GM21528 (cell line): ENCODE results near the gene MMP24.

Source experiments
- ATAC-seq: cut with Tn5 transposase; IDR thresholded peaks from one replicate; pipeline ENCODE4 v1.9.1; 2021; ENCODE audit warnings: mild to moderate bottlenecking, moderate library complexity; ENCODE audit not compliant: unreplicated experiment, low FRiP score

Gene MMP24

DNA sequence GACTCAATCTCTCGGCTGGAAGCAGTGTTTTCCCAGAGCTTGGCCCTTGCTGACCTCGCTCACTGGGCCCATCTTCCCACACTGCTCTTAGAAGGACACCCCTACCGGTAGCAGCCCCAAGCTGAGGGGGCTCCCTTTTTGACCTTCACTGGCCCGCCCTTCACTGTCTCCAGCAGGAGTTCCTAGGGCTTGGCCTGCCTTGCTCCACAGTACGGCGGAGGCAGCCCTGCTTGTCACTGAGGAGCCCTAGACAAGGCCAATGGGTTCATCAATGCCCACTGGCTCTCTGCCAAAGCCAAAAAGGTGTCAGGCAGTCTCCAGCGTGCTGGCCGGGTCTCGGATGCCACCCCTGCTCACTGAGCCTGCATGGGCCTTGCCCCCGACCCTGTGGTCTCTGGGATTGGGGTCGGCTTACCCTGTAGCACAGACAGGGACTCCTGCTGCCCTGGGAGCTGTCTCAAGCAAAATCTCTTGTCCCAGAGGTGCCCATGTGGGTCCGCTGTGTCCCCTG lies 49.3 kb downstream of the MMP24 start:
- ATAC-seq = no peak

DNA sequence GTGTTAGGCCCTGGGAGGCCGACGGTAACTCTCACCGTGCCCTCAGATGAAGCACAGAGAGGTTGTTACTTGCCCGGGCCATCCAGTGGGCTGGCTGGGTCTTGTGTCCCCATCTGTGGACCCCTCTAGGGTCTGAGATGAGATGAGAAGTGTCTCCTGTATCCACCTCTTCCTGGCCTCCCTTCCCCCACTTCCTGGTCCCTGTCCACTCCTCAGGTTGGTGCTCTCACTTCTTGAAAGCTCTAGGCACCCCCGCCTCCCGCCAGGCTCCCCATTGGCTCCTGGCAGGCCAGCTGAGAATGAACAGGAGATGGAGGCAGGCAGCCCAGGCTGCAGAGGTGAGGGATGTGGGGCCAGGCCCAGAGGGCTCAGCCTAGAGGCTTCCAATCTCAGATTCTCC lies 49.9 kb downstream of the MMP24 start:
- no peak for ATAC-seq

DNA sequence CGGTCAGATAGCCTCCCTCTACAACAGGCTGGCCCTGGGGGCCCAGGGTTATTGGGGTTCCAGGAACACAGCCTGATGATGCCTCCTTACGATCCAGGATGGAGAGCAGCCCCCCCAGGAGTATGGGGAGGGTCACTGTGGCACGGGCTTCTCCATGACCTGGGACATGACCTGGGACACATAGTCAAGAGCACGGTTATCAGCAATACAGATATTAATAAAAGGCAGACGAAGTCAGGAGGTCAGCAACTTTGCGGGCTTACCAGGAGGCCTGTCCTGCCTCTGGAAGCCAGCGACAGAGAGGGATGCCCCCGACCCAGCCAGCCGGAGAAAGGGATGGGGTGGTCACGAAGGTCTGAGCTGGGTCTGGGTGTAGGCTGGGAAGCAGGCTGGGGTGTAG lies 50.6 kb downstream of the MMP24 start:
- ATAC-seq = peak; percentile 11

DNA sequence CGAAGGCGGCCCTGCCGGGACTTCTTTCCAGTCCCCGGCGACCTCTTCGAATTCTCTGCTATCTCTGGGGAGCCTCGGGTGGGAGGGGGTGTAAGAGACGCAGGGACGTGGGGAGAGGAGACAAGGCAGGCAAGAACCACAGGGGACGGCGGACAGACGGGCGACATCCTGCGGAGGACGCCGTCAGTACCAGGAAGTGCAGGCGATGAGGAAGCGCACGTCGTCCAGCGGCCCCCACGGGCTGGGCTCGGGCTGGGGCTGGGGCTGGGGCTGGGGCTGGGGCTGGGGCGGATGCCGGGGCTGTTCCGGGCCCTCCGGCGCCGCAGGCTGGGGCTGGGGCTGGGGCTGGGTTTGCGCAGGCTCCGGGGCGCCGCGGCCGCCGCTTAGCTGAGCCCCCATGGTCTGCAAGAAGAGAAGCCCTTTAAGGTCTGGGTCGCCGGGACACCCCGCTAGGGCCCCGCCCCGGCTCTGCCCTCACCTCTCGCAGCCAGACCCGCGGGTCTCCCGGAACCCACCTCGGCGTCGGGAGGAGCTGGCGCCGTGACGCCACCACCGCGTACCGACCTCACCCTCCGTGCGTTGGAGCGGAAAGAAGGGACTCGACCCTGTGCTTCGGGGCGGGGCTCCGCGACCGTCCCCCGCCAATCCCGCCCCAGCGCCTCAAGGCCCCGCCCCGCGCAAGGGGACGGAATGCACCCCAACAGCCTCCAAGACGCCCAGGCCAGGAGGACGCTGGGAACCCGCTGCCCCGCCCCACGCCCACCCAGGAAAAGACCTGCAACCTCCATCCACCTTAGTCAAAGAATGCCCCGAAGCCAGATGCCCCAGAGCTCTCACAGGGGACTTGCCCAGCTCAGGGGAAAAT lies 51.3 kb downstream of the MMP24 start, which contains the start of gene MMP24OS:
Gene MMP24OS (minus strand): TSS at position 592 of the 865 bp plus-strand sequence. CDS start 193 bp downstream, at position 399.
- ATAC-seq = peak; percentile 72

DNA sequence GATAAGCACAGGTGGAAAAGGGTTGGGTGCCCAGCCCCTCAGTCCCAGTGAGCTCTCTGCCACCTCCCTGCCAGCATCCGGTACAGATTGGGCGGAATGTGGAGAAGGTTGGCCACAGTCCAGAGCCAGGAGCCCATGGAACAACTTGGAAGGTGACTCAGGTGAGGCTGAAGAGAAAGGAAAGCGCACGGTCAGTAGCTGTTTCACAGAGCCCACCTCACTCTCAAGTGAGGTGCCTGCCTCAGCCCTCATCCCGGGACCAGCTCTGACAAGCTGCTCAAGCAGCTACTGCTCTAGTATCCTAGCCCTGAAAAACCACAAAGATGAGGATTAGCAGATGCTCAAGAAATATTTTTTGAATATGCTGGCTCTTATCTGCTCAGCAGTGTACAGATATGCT lies 52.5 kb downstream of the MMP24 start:
- ATAC-seq = no peak

DNA sequence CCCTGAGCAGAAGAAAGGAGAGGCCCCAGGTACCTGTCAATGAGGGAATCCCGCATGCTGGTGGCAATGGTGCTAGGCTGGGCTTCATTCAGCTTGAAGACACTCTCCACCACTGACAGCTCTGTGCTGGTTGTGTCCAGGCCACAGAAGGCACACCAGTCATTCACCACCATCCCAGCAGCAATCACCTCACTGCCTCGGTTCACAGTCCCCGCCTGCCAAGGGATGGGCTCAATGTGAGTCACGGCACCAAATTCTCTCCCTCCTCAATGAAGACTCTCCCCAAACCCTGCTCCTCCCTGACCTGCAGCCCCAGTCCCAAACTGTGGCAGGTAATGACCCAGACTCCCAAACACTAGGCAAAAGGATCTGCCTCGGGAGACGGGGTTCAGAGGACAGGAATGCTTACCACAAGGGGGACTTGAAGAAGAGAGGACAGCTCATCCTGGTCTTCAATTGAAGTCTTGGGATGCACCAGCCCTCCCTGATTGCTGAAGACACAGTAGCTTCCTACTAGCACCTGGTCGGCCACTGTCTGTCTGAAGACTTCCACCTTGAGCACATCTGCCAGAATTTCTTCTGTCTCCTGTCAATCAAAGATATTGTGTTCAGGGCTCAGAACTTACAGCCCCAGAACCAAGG lies 53.2 kb downstream of the MMP24 start:
- ATAC-seq = no peak

DNA sequence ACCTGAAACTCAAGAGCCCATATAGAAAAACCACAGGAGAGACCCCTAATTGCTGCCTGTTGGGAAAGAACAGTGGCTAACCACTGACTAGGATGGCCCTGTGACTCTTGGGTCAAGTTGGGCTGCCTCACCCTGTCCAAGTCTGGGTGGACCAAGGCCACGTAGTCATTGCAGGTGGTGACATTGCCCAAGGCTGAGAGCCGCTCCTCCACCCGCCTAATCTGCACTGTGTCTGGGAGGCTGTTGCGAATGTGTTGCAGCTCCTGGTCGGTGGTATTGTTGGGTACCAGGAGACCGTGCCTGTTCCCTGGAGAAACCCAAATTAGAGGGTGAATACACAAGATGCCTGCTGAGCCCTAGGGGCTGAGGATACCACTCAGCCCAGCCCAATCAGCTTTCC lies 54.0 kb downstream of the MMP24 start:
- ATAC-seq = no peak

DNA sequence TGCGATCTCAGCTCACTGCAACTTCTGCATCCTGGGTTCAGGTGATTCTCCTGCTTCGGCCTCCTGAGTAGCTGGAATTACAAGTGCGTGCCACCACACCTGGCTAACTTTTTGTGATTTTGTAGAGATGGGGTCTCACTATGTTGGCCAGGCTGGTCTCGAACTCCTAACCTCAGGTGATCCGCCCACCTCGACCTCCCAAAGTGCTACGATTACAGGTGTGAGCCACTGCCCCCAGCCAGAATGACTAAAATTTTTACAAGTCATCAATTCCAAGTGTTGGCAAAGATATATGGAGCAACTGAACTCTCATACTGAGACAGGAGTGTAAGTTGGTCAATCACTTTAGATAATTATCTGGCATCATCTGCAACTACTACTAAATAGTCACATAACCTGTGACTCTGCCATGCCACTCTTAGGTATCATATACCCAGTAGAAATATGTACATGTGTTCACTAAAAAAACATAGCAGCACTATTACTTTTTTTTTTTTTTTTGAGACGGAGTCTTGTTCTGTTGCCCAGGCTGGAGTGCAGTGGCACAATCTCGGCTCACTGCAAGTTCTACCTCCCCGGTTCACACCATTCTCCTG lies 55.1 kb downstream of the MMP24 start:
- ATAC-seq = no peak

DNA sequence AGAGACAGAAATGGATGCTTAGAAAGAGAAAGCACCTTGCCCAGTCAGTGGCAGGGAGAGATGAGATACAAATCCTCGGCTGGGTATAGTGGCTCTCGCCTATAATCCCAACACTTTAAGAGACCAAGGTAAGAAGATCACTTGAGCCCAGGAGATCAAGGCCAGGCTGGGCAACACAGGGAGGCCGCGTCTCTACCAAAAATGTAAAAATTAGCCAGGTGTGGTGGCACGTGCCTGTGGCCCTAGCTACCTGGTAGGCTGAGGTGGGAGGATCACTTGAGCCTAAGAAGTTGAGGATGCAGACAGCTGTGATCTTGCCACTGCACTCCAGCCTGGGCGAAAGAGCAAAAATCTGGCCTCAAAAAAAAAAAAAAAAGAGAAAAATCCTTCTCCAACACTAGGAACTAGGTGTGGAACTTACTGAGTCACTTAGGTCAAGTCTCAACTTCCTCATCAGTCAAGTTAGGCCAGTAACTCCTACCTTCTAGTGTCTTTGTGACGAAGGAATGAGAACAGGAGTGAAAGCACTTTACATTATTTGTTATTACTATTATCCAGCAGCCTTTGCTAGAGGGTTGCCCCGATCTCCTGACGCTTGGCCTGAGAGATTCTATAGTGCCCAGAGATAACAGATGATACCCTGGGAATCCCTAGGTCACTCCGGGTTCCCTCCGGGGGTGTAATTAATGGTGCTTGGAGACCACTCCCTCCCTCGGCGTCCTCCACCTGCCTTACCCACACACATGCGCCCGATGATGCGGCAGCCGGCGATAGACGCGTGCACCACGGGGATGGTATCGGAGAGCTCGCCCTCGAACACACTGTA lies 57.2 kb downstream of the MMP24 start:
- ATAC-seq = no peak

DNA sequence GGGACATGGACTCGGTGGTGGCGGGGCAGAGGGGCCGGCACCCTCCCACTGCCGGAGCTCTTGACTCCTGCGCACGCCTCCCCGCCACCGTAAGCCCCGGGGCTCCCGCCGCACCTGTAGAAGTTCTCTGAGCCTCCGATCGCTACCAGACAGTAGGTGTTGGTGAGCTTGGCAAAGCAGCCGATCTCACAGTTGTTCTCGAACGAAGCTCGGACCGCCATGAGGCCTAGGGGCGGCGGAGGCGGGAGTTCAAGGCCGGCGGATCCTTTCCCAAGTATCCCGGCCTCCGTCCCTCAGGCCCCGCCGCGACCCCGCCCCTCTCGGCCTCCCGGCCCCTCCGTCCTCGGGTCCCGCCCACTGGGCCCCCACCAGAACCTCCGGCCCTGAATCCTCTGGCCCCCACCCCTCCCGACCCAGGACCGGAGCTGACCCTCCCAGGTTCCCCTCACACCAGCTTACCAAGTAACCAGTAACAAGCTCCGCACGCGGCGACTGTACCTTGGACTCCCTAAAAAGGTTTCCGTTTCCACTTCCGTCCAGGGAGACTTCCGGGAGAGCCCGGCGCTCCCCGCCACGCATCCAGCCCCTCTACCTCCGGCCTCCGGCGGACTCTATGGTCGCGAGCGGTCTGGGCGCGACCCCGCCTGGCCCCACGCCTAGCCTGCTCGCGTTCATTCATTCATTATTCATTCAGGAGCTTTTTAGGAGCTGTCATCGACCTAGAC lies 57.9 kb downstream of the MMP24 start, which contains the start of gene EIF6:
Gene EIF6 (minus strand): TSS at position 506 of the 725 bp plus-strand sequence. CDS start 285 bp downstream, at position 221.
- ATAC-seq = peak; percentile 56

DNA sequence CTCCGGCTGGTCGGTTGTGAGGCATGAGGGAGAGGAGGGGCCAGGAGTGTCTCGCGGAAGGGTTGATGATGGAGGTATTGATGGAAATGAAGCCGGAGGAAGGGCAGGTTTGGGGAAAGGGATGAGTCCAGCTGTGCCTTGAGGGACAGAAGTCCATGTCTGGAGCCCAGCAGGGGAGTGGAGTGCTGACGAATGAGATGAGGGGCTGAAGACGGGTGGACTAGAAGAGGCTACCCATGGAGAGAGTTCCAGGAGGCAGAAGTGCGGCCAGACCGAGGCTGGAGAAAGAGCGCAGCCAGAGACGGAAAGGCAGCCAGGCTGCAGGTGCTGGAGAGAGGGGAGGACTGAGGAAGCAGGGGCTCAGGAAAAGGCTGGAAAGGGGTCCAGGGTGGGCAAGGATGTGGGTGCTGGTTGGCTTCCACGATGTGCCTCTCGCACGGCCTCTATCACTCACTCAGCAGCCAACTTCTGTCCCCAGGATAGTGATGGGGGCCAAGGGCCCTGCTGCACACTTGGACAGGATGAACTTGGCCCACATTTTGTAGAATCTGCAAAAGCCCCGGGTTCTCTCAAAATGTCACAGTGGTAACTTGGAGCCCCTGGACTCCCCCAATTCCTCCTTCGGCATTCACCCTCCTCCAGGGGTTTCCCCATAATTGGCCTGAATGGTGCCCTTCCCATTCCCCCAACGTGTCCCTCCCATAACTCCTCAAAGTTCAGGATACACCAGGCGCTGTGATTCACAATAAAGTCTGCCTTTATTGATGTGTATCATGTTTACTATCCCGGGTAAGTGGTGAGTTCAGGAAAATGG lies 58.7 kb downstream of the MMP24 start:
- no peak for ATAC-seq

DNA sequence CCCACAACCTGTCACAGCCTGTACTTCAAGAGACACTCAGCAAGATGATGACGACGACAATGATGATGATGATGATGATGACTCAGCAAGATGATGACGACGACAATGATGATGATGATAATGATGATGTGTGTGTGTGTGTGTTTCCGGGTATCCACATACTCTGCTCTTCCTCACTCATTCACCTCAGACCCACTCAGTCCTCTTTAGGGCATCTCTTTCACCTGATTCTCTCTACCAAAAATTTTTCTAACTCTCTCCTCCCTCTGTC lies 59.3 kb downstream of the MMP24 start:
- ATAC-seq = no peak

DNA sequence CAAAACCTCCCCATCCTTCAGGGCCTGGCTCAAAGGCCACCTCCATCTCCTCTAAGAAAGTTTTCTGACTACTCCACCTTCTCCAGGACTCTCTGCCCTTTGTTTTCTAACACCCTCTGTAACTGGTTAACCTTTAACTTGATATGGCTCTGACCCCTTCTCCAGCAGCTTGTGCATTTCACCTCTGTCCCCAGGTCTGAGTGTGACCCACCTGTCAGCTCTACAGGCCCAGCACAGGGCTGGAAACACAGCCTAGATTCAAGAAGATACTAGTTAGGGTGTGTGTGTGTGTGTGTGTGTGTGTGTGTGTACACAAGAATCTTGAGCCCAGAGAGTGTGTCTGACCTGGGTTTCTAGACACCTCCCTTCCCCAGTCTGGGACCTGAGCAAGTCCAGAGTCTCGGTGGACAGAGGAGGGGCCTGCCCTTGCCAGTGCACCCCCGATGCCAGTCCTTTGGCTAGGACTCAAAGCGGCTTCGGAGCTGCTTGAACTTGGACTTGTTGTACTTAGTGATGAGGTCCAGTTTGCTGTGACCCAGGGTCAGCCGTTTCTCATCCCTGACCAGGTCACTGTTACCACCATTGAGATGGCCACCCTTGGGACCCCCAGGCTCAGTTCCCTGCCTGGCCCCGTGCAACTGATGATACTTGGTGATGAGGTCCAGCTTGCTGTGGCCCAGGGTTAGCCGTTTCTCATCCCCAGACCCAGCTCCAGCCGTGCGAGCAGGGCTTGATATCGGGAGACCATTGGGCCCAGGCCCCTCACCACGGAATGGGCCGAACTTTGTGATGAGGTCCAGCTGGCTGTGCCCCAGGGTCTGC lies 59.8 kb downstream of the MMP24 start:
- no peak for ATAC-seq

DNA sequence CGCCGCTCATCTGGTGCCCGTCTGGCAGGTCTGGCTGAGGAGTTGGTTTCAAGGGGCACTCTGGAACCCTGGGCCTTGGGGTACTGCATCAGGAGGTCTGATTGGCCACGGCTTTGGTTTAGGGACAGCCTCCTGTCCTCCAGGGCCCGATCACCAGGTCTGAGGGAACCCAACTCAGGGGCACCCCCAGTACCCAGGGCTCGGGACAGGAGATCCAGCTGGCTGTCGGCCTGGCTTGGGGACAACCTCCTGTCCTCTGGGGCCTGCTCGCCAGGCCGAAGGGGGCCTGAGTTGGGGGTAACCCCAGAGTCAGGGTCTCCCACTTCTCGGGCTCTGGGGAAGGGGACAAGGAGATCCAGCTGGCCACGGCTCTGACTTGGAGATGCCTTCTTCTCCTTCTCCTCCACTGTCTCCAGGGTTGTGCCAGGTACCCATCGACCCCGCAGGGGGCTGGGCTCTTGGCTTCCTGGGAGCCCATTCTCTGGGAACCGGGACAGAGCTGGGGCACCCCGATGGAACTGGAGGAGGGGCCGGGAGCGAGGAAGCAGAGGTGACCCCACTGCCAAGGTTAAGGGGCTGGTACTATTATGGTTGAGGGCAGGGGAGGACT lies 60.5 kb downstream of the MMP24 start:
- no peak for ATAC-seq

DNA sequence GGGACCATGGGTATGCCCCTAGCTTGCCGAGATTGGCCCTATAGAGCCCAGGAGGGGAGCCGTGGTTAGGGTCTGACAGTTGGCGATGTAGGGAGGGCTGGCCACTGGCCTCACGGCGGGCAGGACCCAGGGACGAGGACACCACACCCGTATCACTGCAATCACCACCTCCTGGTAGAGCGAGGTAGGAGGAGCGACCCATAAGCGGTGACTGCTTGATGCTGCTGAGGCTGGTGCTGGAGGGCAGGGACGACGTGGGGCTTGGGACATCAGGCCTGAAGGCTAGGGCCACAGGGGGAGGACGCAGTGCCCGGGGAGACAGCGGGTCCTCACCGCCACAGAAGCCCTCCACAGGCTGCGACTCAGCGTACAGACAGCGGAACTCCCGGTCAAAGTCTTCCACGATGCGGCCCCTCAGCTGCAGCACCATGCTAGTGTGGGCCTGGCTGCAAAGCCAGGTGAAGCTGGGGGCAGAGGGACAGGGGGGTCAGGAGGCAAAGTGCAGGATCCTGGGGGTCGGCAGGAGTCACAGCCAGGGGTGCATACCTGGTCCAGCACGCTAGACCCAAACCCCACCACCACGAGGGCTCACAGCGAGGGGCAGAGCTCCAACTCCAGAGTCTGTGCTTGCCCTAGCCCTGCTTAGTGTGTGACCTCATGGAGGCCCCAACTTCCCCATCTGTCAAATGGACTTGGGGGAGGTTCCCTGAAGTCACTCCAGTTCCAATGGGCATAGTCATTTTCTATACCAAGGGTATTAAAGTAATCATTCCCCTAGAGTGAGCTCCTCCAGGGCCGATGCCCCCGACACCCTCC lies 61.2 kb downstream of the MMP24 start:
- no peak for ATAC-seq

DNA sequence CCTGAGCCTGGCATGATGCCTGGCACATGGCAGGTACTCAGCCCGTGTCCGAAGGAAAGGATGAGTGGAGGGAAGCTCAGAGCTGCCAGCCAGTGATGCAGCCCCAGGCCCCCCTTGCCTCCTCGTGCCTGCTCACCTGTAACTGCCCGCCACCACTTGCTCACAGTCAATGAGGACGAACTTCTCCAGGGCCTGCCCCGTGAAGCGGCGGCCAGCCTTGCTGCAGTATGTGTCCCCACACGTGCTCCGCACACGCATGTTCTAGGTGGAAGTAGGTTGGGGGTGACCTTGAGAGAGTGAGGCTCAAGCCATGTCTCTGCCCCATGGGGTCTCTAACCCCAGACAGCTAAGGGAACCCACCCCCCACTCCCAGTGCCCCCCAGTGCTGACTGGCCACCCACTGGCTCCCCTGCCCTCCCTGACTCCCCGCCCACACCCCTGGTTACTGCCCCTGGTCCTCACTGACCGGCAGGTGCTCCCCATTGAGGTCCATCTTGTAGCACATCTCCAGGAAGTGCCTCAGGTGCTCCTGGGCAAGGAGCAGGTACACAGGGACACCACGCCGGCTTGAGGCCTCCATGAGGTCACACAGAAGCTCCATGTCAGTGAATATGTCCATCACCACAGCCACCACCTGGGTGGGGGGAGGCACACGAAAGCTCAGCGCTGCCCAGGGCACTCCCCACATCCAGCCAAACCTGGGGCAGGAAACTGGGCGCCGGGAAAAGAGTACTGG lies 62.0 kb downstream of the MMP24 start:
- no peak for ATAC-seq
